Activated naive CD4-positive, alpha-beta T cell treated with anti-CD3 and anti-CD28 coated beads for 36 hours (primary cell): ENCODE results near the gene CEP162. TPM values are rescaled to one million over a fixed set of nuclear protein-coding genes. Genes with fewer than 3 reads are reported as not detected.
"Not testable (repeated sequence)": the region's sequence is repeated elsewhere in the genome, so short reads cannot be mapped to it uniquely, and the experiment has no call there.

Source experiments
- CTCF ChIA-PET: fragments of 350-600 bp; sonication (Branson Sonifier 250); formaldehyde crosslinking; loops from one replicate; lab custom pipeline; 2021; ENCODE audit warnings: antibody characterized with exemption; lab: Charles Lee
- DNase-seq: peaks from one replicate; pipeline ENCODE4 v3.0.0-alpha.2; 2020
- H3K27ac Mint-ChIP-seq: one replicate; pipeline ENCODE4 v1.8.0; 2021; ENCODE audit warnings: mild to moderate bottlenecking, mixed read lengths
- H3K27me3 Mint-ChIP-seq: one replicate; pipeline ENCODE4 v1.8.0; 2021; ENCODE audit warnings: low read depth, mixed read lengths
- H3K36me3 Mint-ChIP-seq: one replicate; pipeline ENCODE4 v1.8.0; 2021; ENCODE audit warnings: low read depth, mixed read lengths
- H3K4me1 Mint-ChIP-seq: one replicate; pipeline ENCODE4 v1.8.0; 2021; ENCODE audit warnings: low read depth, mixed read lengths
- H3K4me3 Mint-ChIP-seq: one replicate; pipeline ENCODE4 v1.8.0; 2021; ENCODE audit warnings: mild to moderate bottlenecking, moderate library complexity, mixed read lengths
- H3K9me3 Mint-ChIP-seq: one replicate; pipeline ENCODE4 v1.8.0; 2021; ENCODE audit warnings: mixed read lengths
- intact Hi-C: fragments of 100-400 bp; cut with micrococcal nuclease; formaldehyde crosslinking; loops from one replicate; pipeline ENCODE4 v1.15.1; 2023
- total RNA-seq, 2 experiments: library from RNA; stranded (reverse); gene quantifications; one replicate each; pipeline ENCODE4 v1.2.3, GENCODE V29; 2021

CEP162 gene
- total RNA-seq, 2 experiments from 2014 or later: 4.4 to 5.0 TPM

DNA sequence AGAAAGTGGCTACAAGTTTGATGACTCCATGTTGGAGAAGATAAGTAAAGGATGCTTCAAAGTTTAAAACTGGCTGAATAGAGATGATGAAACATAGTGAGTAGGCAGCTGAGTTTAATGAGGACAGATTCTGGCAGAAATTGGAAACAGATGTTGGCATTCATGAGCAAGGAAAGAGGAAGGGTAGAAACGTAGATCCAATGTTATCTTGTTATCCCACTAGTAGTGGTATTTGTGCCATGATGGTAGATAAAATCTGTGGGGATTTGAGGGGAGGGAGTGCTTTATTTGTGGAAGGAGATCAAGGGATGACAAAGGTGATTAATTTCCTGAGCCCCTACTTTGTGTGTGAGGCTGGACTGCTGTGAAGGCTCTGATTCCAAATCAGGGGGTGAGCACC lies 124.4 kb downstream of the CEP162 start:
- Mint-ChIP-seq H3K9me3 (no peaks in the 10 kb centered on the region), H3K36me3 (no peaks in the 10 kb centered on the region), H3K4me1 (no peaks in the 10 kb centered on the region), H3K27me3 (peaks cover 9% of the 10 kb centered on the region), H3K27ac (no peak overlapping the region), H3K4me3 (no peak overlapping the region)
- intact Hi-C loops: no loop called here
- CTCF ChIA-PET: no interaction called here
- no peak for DNase-seq

- intact Hi-C loops: no loop called here
- no peak overlapping the region for H3K4me3 Mint-ChIP-seq
- DNase-seq: no peak
- H3K9me3 Mint-ChIP-seq: no peaks in the 10 kb centered on the region
- no peak overlapping the region for H3K27ac Mint-ChIP-seq
- peaks cover 2% of the 10 kb centered on the region for H3K4me1 Mint-ChIP-seq
- CTCF ChIA-PET: no interaction called here
- H3K27me3 Mint-ChIP-seq: no peaks in the 10 kb centered on the region
- H3K36me3 Mint-ChIP-seq: no peaks in the 10 kb centered on the region
These were observed 132.3 kb downstream of the CEP162 start for GRCh38 chr6:84095156-84095555.

DNA sequence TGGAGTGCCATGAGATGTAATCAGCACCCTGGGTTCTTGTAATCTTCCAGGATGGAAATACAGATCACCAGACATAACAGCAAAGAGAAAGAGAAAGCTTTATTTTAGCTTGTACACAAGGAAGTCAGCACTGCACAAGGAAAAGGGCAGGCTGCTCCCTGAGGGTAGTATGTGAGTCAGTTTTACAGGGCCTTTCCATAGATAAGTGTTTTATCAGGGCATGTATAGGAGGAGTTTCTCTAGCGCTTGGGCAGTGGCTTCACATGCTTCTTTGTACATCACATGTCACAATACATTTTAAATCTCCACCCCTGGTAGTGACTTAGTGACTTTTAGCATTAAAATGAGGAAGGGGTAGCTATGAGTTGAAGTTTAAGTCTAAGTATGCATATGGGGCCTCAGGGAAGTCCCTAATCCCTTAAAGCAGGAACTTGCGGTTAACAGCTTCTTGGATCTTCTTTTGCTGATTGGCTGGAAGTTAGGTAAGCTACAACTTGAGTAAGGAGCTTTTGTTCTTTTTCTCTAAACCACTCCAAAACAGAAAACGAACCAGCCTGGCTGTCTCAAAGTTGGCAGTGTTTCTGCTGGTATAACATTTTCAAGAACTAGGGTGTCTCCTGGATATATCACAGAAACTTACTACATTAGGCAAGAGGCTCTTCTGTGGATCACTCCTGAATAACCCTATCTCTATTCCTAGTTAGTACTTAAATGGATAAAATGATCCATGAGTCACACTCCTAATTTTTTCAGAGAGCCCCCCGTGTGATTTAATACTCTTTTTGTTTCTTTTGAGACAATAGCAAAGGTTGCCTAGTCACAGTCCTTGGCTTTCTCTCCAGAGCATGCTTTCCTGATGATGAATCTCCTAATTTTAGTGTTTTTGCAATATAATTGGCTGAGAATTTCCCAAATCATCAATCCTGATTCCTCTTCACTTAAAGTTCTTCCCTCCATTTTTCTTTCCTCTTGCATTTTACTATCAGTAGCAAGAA lies 133.7 kb downstream of the CEP162 start:
- CTCF ChIA-PET: interaction anchor here (0.7 kb wide), 1 partner anchor 26 kb away, joined by 4 read pairs; no protein-coding TSS in a partner anchor
- no peak overlapping the region for H3K4me3 Mint-ChIP-seq

GRCh38 chr6:84089552-84089951 lies 137.9 kb downstream of the CEP162 start:
- Mint-ChIP-seq H3K27me3 (peaks cover 6% of the 10 kb centered on the region), H3K27ac (no peak overlapping the region), H3K36me3 (no peaks in the 10 kb centered on the region), H3K4me1 (peaks cover 2% of the 10 kb centered on the region), H3K9me3 (no peaks in the 10 kb centered on the region), H3K4me3 (no peak overlapping the region)
- CTCF ChIA-PET: no interaction called here
- intact Hi-C loops: no loop called here
- DNase-seq: no peak

More for the DNA sequence above, 133.7 kb downstream of the CEP162 start:
- intact Hi-C loops: no loop called here
- no peaks in the 10 kb centered on the region for H3K9me3 Mint-ChIP-seq
- no peak overlapping the region for H3K27ac Mint-ChIP-seq
- H3K27me3 Mint-ChIP-seq: no peaks in the 10 kb centered on the region
- H3K36me3 Mint-ChIP-seq: no peaks in the 10 kb centered on the region
- H3K4me1 Mint-ChIP-seq: peaks cover 2% of the 10 kb centered on the region
- no peak for DNase-seq

GRCh38 chr6:84089081-84089480 lies 138.4 kb downstream of the CEP162 start:
- Mint-ChIP-seq H3K4me3 (no peak overlapping the region), H3K36me3 (no peaks in the 10 kb centered on the region), H3K9me3 (no peaks in the 10 kb centered on the region), H3K27ac (no peak overlapping the region), H3K4me1 (peaks cover 2% of the 10 kb centered on the region), H3K27me3 (peaks cover 8% of the 10 kb centered on the region)
- no peak for DNase-seq
- CTCF ChIA-PET: no interaction called here
- intact Hi-C loops: no loop called here

- H3K4me3 Mint-ChIP-seq: no peak overlapping the region
- intact Hi-C loops: no loop called here
- no peaks in the 10 kb centered on the region for H3K36me3 Mint-ChIP-seq
- DNase-seq: no peak
- no peak overlapping the region for H3K27ac Mint-ChIP-seq
- H3K4me1 Mint-ChIP-seq: no peaks in the 10 kb centered on the region
- H3K27me3 Mint-ChIP-seq: peaks cover 11% of the 10 kb centered on the region
- CTCF ChIA-PET: no interaction called here
- H3K9me3 Mint-ChIP-seq: no peaks in the 10 kb centered on the region
These were observed 140.7 kb downstream of the CEP162 start for GRCh38 chr6:84086545-84087429.

- peaks cover 11% of the 10 kb centered on the region for H3K27me3 Mint-ChIP-seq
- H3K36me3 Mint-ChIP-seq: no peaks in the 10 kb centered on the region
- no peak for DNase-seq
- CTCF ChIA-PET: no interaction called here
- H3K4me1 Mint-ChIP-seq: no peaks in the 10 kb centered on the region
- no peak overlapping the region for H3K4me3 Mint-ChIP-seq
- H3K27ac Mint-ChIP-seq: no peak overlapping the region
- intact Hi-C loops: no loop called here
- H3K9me3 Mint-ChIP-seq: no peaks in the 10 kb centered on the region
These were observed 141.4 kb downstream of the CEP162 start for GRCh38 chr6:84086056-84086455.

DNA sequence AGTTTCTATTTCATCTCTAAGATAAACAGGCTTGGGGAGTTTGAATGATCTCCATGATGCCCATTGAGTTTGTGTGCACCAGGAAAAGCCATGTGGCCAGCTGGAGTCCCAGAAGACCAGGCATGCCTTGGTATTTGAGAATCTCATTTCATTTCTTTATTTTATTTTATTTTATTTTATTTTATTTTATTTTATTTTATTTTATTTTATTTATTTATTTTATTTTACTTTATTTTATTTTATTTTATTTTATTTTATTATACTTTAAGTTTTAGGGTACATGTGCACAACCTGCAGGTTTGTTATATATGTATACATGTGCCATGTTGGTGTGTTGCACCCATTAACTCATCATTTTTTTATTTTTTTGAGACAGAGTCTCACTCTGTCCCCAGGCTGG lies 142.7 kb downstream of the CEP162 start:
- H3K4me3 Mint-ChIP-seq, CTCF ChIA-PET, H3K27ac Mint-ChIP-seq, H3K36me3 Mint-ChIP-seq, intact Hi-C loops, H3K4me1 Mint-ChIP-seq, DNase-seq, H3K9me3 Mint-ChIP-seq: not testable (repeated sequence)
- H3K27me3 Mint-ChIP-seq: peaks cover 11% of the 10 kb centered on the region

GRCh38 chr6:84082689-84083265 lies 144.7 kb downstream of the CEP162 start:
- intact Hi-C loops: no loop called here
- DNase-seq: no peak
- CTCF ChIA-PET: no interaction called here

DNA sequence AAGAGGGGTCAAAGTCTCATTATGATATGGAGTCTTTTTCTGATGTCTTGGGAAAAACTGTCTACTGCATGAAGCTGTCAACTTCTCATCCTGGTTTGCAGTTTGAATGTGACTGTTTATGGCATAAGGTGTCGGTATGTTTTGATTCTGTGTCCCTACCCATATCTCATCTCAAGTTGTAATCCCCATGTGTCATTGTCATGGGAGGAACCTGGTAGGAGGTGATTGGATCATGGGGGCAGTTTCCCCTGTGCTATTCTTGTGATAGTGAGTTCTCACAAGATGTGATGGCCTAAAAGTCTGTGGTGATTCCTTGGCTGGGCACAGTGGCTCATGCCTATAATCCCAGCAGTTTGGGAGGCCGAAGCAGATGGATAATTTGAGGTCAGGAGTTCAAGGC lies 146.2 kb downstream of the CEP162 start:
- intact Hi-C loops: no loop called here
- H3K27me3 Mint-ChIP-seq: peaks cover 11% of the 10 kb centered on the region
- H3K36me3 Mint-ChIP-seq: no peaks in the 10 kb centered on the region
- DNase-seq: no peak
- no peak overlapping the region for H3K4me3 Mint-ChIP-seq
- CTCF ChIA-PET: no interaction called here
- no peak overlapping the region for H3K27ac Mint-ChIP-seq
- H3K9me3 Mint-ChIP-seq: no peaks in the 10 kb centered on the region
- H3K4me1 Mint-ChIP-seq: no peaks in the 10 kb centered on the region

More at GRCh38 chr6:84082689-84083265, 144.7 kb downstream of the CEP162 start:
- no peak overlapping the region for H3K4me3 Mint-ChIP-seq
- H3K36me3 Mint-ChIP-seq: no peaks in the 10 kb centered on the region
- H3K4me1 Mint-ChIP-seq: no peaks in the 10 kb centered on the region
- no peak overlapping the region for H3K27ac Mint-ChIP-seq
- no peaks in the 10 kb centered on the region for H3K9me3 Mint-ChIP-seq
- H3K27me3 Mint-ChIP-seq: peaks cover 9% of the 10 kb centered on the region

- Mint-ChIP-seq H3K4me3 (no peak overlapping the region), H3K4me1 (no peaks in the 10 kb centered on the region), H3K27ac (no peak overlapping the region), H3K36me3 (no peaks in the 10 kb centered on the region), H3K27me3 (peaks cover 16% of the 10 kb centered on the region), H3K9me3 (no peaks in the 10 kb centered on the region)
- CTCF ChIA-PET: no interaction called here
- intact Hi-C loops: no loop called here
- no peak for DNase-seq
These were observed 149.1 kb downstream of the CEP162 start for GRCh38 chr6:84078335-84078734.

DNA sequence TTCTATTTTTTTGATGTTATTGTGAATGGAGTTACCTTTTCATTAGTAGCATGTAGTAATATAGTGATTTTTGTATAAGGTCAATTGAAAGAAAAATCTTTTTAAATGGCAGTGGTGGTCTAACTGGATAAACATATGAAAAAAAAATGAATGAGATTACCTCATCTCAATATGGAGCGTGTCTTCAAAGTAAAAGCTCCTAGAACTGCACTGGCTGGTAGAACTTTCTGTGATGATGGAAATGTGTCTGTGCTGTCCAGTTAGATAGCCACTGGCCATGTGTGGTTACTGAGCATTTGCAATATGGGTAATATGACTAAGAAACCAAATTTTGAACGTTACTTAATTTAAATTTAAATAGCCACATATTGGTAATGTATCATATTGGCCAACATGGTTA lies 149.8 kb downstream of the CEP162 start:
- H3K27me3 Mint-ChIP-seq: peaks cover 13% of the 10 kb centered on the region
- H3K4me1 Mint-ChIP-seq: no peaks in the 10 kb centered on the region
- CTCF ChIA-PET: no interaction called here
- H3K9me3 Mint-ChIP-seq: no peaks in the 10 kb centered on the region
- no peak overlapping the region for H3K27ac Mint-ChIP-seq
- no peaks in the 10 kb centered on the region for H3K36me3 Mint-ChIP-seq
- DNase-seq: no peak
- intact Hi-C loops: no loop called here
- no peak overlapping the region for H3K4me3 Mint-ChIP-seq
